ENCODE results near the gene OR4C46. TPM values are rescaled to one million over a fixed set of nuclear protein-coding genes. Genes with fewer than 3 reads are reported as not detected.
"Not testable (repeated sequence)": the region's sequence is repeated elsewhere in the genome, so short reads cannot be mapped to it uniquely, and the experiment has no call there.

Gene OR4C46
- polyA plus RNA-seq (2013, experiment 1 of 2), result not detected
- not detected for polyA plus RNA-seq (2013, experiment 2 of 2)

DNA sequence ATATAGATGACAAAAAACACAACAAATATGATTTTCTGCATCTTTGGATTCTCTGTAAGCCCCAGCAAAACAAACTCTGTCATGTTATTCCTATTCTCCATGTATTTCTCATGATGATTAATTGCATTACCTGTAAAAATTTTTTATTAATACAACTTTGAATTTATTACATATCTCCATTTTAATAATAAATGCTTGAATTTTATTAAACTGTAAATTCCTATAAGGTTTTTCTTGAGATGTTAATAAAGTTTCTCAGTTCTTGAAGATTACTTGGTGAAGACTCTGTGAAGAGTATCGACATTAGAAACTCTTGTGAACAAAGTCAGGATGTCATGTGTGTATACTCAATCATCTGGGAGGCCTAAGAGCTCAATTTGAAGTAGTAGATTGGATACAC lies at the start of gene OR4C46:
OR4C46 (minus strand) TSS at position 101 of the 400 bp plus-strand sequence; CDS start at position 101, 0 bp downstream.
- H3K9ac ChIP-seq (ENCODE audit: low read depth, low read length, poor library complexity), result no peak within 1 kb of the TSS
- H2BK120ac ChIP-seq (ENCODE audit: low read depth, low read length), result no peak within 1 kb of the TSS
- H3K4me1 ChIP-seq (ENCODE audit: control insufficient read depth in 2 of 2, insufficient read depth in 1 of 2, low read depth in 1 of 2, low read length in 2 of 2), result no peaks in the 10 kb centered on the region
- no peak within 1 kb of the TSS for H2AFZ ChIP-seq (ENCODE audit: low read length)
- no peak within 1 kb of the TSS for H3K23ac ChIP-seq (ENCODE audit: low read depth, low read length, poor library complexity)
- no peak within 1 kb of the TSS for H4K91ac ChIP-seq (ENCODE audit: low read depth, low read length, poor library complexity)
- H3K27me3 ChIP-seq (ENCODE audit: control insufficient read depth in 3 of 3, insufficient read depth in 3 of 3, low read depth in 1 of 3, low read length in 3 of 3), result no peaks in the 10 kb centered on the region
- H3K9me3 ChIP-seq (replicated peaks in 1 of 2; ENCODE audit: control insufficient read depth in 2 of 2, insufficient read depth in 1 of 2, low read depth in 1 of 2, low read length in 2 of 2), result peaks cover 0 to 2% of the 10 kb centered on the region in 2 donors
- H2BK5ac ChIP-seq (ENCODE audit: low read length), result no peak within 1 kb of the TSS
- DNase-seq (ENCODE audit: low spot score), result no peak
- H2AK5ac ChIP-seq (ENCODE audit: low read depth, low read length), result no peak within 1 kb of the TSS
- no peak within 1 kb of the TSS for H3K4me2 ChIP-seq (ENCODE audit: insufficient read depth, low read length, poor library complexity, severe bottlenecking)
- H3K4ac ChIP-seq (ENCODE audit: low read length), result no peak within 1 kb of the TSS
- H3K36me3 ChIP-seq (replicated peaks in 1 of 2; ENCODE audit: control insufficient read depth in 2 of 2, insufficient read depth in 2 of 2, low read length in 2 of 2), result no peaks in the 10 kb centered on the region
- no peak within 1 kb of the TSS for H2BK15ac ChIP-seq (ENCODE audit: low read length)
- WGBS, 2 donors (ENCODE audit: extremely low coverage in 2 of 2, insufficient read length in 2 of 2, insufficient replicate concordance in 1 of 2), result no CpG with 5 or more reads among the region's 1 CpG
- no peak within 1 kb of the TSS for H2BK12ac ChIP-seq (ENCODE audit: low read length)
- H3K79me1 ChIP-seq (ENCODE audit: low read depth, low read length), result no peaks in the 10 kb centered on the region
- H3K14ac ChIP-seq (ENCODE audit: low read length), result no peak within 1 kb of the TSS
- H4K8ac ChIP-seq (ENCODE audit: low read depth, low read length), result no peak within 1 kb of the TSS
- H3K18ac ChIP-seq (ENCODE audit: low read length), result no peak within 1 kb of the TSS
- H3K27ac ChIP-seq (replicated peaks; ENCODE audit: low read length), result no peak within 1 kb of the TSS
- H3K4me3 ChIP-seq (ENCODE audit: low read length in 2 of 2), result no peak within 1 kb of the TSS

DNA sequence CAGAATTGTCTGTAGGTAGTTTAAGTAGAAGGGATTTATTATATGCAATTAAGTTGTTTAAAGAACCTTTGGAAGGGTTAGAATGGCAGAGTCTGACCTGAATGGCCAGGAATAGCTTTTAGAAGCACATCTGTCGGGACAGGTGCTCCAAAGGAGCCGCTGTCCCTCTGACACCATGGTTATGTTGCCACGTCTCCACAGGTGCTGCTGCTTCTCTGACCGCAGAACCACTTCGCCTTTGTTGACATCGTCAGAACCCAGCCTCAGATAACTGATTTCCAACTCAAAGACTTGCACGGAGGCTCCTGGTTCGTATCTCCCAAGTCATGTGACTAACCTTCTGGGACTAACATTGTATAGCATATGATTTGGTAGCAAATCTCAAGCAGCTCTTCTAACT lies 41.8 kb upstream of the OR4C46 start:
- not testable (repeated sequence) for H2AFZ ChIP-seq (ENCODE audit: low read length); H3K27me3 ChIP-seq (ENCODE audit: control insufficient read depth in 3 of 3, insufficient read depth in 3 of 3, low read depth in 1 of 3, low read length in 3 of 3); H3K4me3 ChIP-seq (ENCODE audit: low read length in 2 of 2); H3K18ac ChIP-seq (ENCODE audit: low read length); H2BK12ac ChIP-seq (ENCODE audit: low read length); H2BK15ac ChIP-seq (ENCODE audit: low read length); H4K91ac ChIP-seq (ENCODE audit: low read depth, low read length, poor library complexity); H3K27ac ChIP-seq (replicated peaks; ENCODE audit: low read length); H3K79me1 ChIP-seq (ENCODE audit: low read depth, low read length); H4K8ac ChIP-seq (ENCODE audit: low read depth, low read length); H3K36me3 ChIP-seq (replicated peaks in 1 of 2; ENCODE audit: control insufficient read depth in 2 of 2, insufficient read depth in 2 of 2, low read length in 2 of 2); DNase-seq (ENCODE audit: low spot score); H2BK120ac ChIP-seq (ENCODE audit: low read depth, low read length); H3K9me3 ChIP-seq (replicated peaks in 1 of 2; ENCODE audit: control insufficient read depth in 2 of 2, insufficient read depth in 1 of 2, low read depth in 1 of 2, low read length in 2 of 2); H3K4me2 ChIP-seq (ENCODE audit: insufficient read depth, low read length, poor library complexity, severe bottlenecking); H3K9ac ChIP-seq (ENCODE audit: low read depth, low read length, poor library complexity); H3K23ac ChIP-seq (ENCODE audit: low read depth, low read length, poor library complexity); H3K14ac ChIP-seq (ENCODE audit: low read length); H3K4ac ChIP-seq (ENCODE audit: low read length); H3K4me1 ChIP-seq (ENCODE audit: control insufficient read depth in 2 of 2, insufficient read depth in 1 of 2, low read depth in 1 of 2, low read length in 2 of 2); H2AK5ac ChIP-seq (ENCODE audit: low read depth, low read length); H2BK5ac ChIP-seq (ENCODE audit: low read length)
- WGBS, 2 donors (ENCODE audit: extremely low coverage in 2 of 2, insufficient read length in 2 of 2, insufficient replicate concordance in 1 of 2), result no CpG with 5 or more reads among the region's 8 CpGs

DNA sequence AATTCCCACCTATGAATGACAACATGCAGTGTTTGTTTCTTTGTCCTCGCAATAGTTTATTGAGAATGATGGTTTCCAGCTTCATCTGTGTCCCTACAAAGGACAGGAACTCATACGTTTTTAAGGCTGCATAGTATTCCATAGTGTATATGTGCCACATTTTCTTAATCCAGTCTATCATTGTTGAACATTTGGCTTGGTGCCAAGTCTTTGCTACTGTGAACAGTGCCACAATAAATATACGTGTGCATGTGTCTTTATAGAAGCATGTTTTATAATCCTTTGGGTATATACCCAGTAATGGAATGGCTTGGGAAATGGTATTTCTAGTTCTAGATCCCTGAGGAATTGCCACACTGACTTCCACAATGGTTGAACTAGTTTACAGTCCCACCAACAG lies 42.4 kb downstream of the OR4C46 start:
- H3K18ac ChIP-seq (ENCODE audit: low read length); H3K4me2 ChIP-seq (ENCODE audit: insufficient read depth, low read length, poor library complexity, severe bottlenecking); DNase-seq (ENCODE audit: low spot score); H3K14ac ChIP-seq (ENCODE audit: low read length); H2BK120ac ChIP-seq (ENCODE audit: low read depth, low read length); H2BK5ac ChIP-seq (ENCODE audit: low read length); H3K23ac ChIP-seq (ENCODE audit: low read depth, low read length, poor library complexity); H3K27ac ChIP-seq (replicated peaks; ENCODE audit: low read length); H3K9me3 ChIP-seq (replicated peaks in 1 of 2; ENCODE audit: control insufficient read depth in 2 of 2, insufficient read depth in 1 of 2, low read depth in 1 of 2, low read length in 2 of 2); H2BK15ac ChIP-seq (ENCODE audit: low read length); H2AFZ ChIP-seq (ENCODE audit: low read length); H4K91ac ChIP-seq (ENCODE audit: low read depth, low read length, poor library complexity); H2BK12ac ChIP-seq (ENCODE audit: low read length); H3K27me3 ChIP-seq (ENCODE audit: control insufficient read depth in 3 of 3, insufficient read depth in 3 of 3, low read depth in 1 of 3, low read length in 3 of 3); H3K79me1 ChIP-seq (ENCODE audit: low read depth, low read length); H3K36me3 ChIP-seq (replicated peaks in 1 of 2; ENCODE audit: control insufficient read depth in 2 of 2, insufficient read depth in 2 of 2, low read length in 2 of 2); H3K4ac ChIP-seq (ENCODE audit: low read length); H3K9ac ChIP-seq (ENCODE audit: low read depth, low read length, poor library complexity); H4K8ac ChIP-seq (ENCODE audit: low read depth, low read length); H3K4me3 ChIP-seq (ENCODE audit: low read length in 2 of 2); H2AK5ac ChIP-seq (ENCODE audit: low read depth, low read length); H3K4me1 ChIP-seq (ENCODE audit: control insufficient read depth in 2 of 2, insufficient read depth in 1 of 2, low read depth in 1 of 2, low read length in 2 of 2): not testable (repeated sequence)
- WGBS, 2 donors (ENCODE audit: extremely low coverage in 2 of 2, insufficient read length in 2 of 2, insufficient replicate concordance in 1 of 2), result no CpG with 5 or more reads among the region's 3 CpGs

DNA sequence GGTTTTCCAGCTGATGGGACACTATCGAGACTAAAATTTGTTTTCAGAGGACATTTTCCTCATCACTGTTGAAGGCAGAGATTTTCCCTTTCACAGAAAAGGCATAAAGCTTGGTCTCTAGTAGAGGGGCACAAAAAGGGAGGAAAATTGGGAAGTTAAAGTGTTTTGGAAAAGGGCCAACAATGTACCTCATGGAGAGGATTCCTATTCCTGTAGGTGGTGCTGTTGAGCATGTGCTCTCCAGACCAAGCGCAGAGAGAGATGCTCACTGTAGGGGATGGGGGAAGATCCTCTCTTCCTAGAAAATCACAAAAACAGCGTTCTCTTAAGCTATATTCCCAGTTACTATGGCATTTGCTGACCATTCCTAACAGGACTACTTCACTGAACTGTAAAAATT lies 44.9 kb downstream of the OR4C46 start:
- H3K9me3 ChIP-seq (replicated peaks in 1 of 2; ENCODE audit: control insufficient read depth in 2 of 2, insufficient read depth in 1 of 2, low read depth in 1 of 2, low read length in 2 of 2), result peaks cover 0 to 4% of the 10 kb centered on the region in 2 donors
- H3K4me1 ChIP-seq (ENCODE audit: control insufficient read depth in 2 of 2, insufficient read depth in 1 of 2, low read depth in 1 of 2, low read length in 2 of 2), result no peaks in the 10 kb centered on the region
- H2AFZ ChIP-seq (ENCODE audit: low read length), result no peak overlapping the region
- H3K36me3 ChIP-seq (replicated peaks in 1 of 2; ENCODE audit: control insufficient read depth in 2 of 2, insufficient read depth in 2 of 2, low read length in 2 of 2), result no peaks in the 10 kb centered on the region
- H4K91ac ChIP-seq (ENCODE audit: low read depth, low read length, poor library complexity), result no peak overlapping the region
- H4K8ac ChIP-seq (ENCODE audit: low read depth, low read length), result no peak overlapping the region
- H2AK5ac ChIP-seq (ENCODE audit: low read depth, low read length), result no peak overlapping the region
- H2BK5ac ChIP-seq (ENCODE audit: low read length), result no peak overlapping the region
- no peak overlapping the region for H3K23ac ChIP-seq (ENCODE audit: low read depth, low read length, poor library complexity)
- no peak overlapping the region for H3K4me3 ChIP-seq (ENCODE audit: low read length in 2 of 2)
- no peak overlapping the region for H3K14ac ChIP-seq (ENCODE audit: low read length)
- H3K9ac ChIP-seq (ENCODE audit: low read depth, low read length, poor library complexity), result no peak overlapping the region
- DNase-seq (ENCODE audit: low spot score), result no peak
- H3K79me1 ChIP-seq (ENCODE audit: low read depth, low read length), result no peaks in the 10 kb centered on the region
- no CpG with 5 or more reads among the region's 3 CpGs for WGBS, 2 donors (ENCODE audit: extremely low coverage in 2 of 2, insufficient read length in 2 of 2, insufficient replicate concordance in 1 of 2)
- no peaks in the 10 kb centered on the region for H3K27me3 ChIP-seq (ENCODE audit: control insufficient read depth in 3 of 3, insufficient read depth in 3 of 3, low read depth in 1 of 3, low read length in 3 of 3)
- H3K27ac ChIP-seq (replicated peaks; ENCODE audit: low read length), result no peak overlapping the region
- no peak overlapping the region for H3K4me2 ChIP-seq (ENCODE audit: insufficient read depth, low read length, poor library complexity, severe bottlenecking)
- H2BK15ac ChIP-seq (ENCODE audit: low read length), result no peak overlapping the region
- H3K18ac ChIP-seq (ENCODE audit: low read length), result no peak overlapping the region
- no peak overlapping the region for H3K4ac ChIP-seq (ENCODE audit: low read length)
- H2BK12ac ChIP-seq (ENCODE audit: low read length), result no peak overlapping the region
- no peak overlapping the region for H2BK120ac ChIP-seq (ENCODE audit: low read depth, low read length)
